Astrocyte (in vitro differentiated cells and primary cell): Measurements from ENCODE around the gene C1orf216. TPM values are rescaled to one million over a fixed set of nuclear protein-coding genes. Genes with fewer than 3 reads are reported as not detected.

Experiments
- DNase-seq: peaks from one replicate; pipeline ENCODE4 v3.0.0-alpha.2; 2010; ENCODE audit warnings: low read depth
- FAIRE-seq: peaks from 2 replicates; lab custom pipeline; 2011; peaks lifted over from hg19 to GRCh38; lab: Jason Lieb, UNC
- H2AFZ ChIP-seq: 2 replicates; pipeline ENCODE4 v1.6.0; 2012; ENCODE audit warnings: low read depth, low read length, inconsistent platforms
- H3K27ac ChIP-seq: 2 replicates; pipeline ENCODE4 v1.5.1; 2011; ENCODE audit warnings: low read depth, low read length, inconsistent platforms
- H3K27me3 ChIP-seq: 2 replicates; pipeline ENCODE4 v1.6.0; 2011; ENCODE audit warnings: low read length, inconsistent platforms; ENCODE audit not compliant: insufficient read depth
- H3K36me3 ChIP-seq: 2 replicates; pipeline ENCODE4 v1.5.1; 2011; ENCODE audit warnings: low read length, inconsistent platforms; ENCODE audit not compliant: insufficient read depth
- H3K4me1 ChIP-seq: 2 replicates; pipeline ENCODE4 v1.5.1; 2011; ENCODE audit warnings: low read length, inconsistent platforms; ENCODE audit not compliant: insufficient read depth
- H3K4me2 ChIP-seq: 2 replicates; pipeline ENCODE4 v1.6.0; 2012; ENCODE audit warnings: low read length, inconsistent platforms
- H3K4me3 ChIP-seq: 2 replicates; pipeline ENCODE4 v1.5.1; 2011; ENCODE audit warnings: low read depth, mild to moderate bottlenecking, low read length, inconsistent platforms; ENCODE audit not compliant: insufficient read depth
- H3K79me2 ChIP-seq: 2 replicates; pipeline ENCODE4 v1.6.0; 2012; ENCODE audit warnings: mild to moderate bottlenecking, low read length, inconsistent platforms; ENCODE audit not compliant: insufficient read depth
- H3K9ac ChIP-seq: 2 replicates; pipeline ENCODE4 v1.6.0; 2012; ENCODE audit warnings: mild to moderate bottlenecking, low read length, inconsistent platforms
- H3K9me3 ChIP-seq: 2 replicates; pipeline ENCODE4 v1.5.1; 2012; ENCODE audit warnings: low read depth, mild to moderate bottlenecking, low read length, inconsistent platforms; ENCODE audit not compliant: insufficient read depth
- H4K20me1 ChIP-seq: 2 replicates; pipeline ENCODE4 v1.6.0; 2012; ENCODE audit warnings: low read length, inconsistent platforms; ENCODE audit not compliant: insufficient read depth
- H3K27ac Mint-ChIP-seq: one replicate; pipeline ENCODE4 v1.8.0; 2021; ENCODE audit warnings: mild to moderate bottlenecking, mixed read lengths; ENCODE audit not compliant: unreplicated experiment
- H3K27me3 Mint-ChIP-seq: one replicate; pipeline ENCODE4 v1.8.0; 2021; ENCODE audit warnings: low read depth, mixed read lengths; ENCODE audit not compliant: unreplicated experiment
- H3K36me3 Mint-ChIP-seq: one replicate; pipeline ENCODE4 v1.8.0; 2021; ENCODE audit warnings: low read depth, mixed read lengths; ENCODE audit not compliant: unreplicated experiment
- H3K4me1 Mint-ChIP-seq: one replicate; pipeline ENCODE4 v1.8.0; 2021; ENCODE audit warnings: low read depth, mixed read lengths; ENCODE audit not compliant: unreplicated experiment
- H3K4me3 Mint-ChIP-seq: one replicate; pipeline ENCODE4 v1.8.0; 2021; ENCODE audit warnings: mild to moderate bottlenecking, moderate library complexity, mixed read lengths; ENCODE audit not compliant: unreplicated experiment
- H3K9me3 Mint-ChIP-seq: one replicate; pipeline ENCODE4 v1.8.0; 2021; ENCODE audit warnings: mild to moderate bottlenecking, mixed read lengths; ENCODE audit not compliant: unreplicated experiment
- EZH2 ChIP-seq: IDR thresholded peaks from 2 replicates; pipeline ENCODE4 v1.6.1; 2012; ENCODE audit warnings: mild to moderate bottlenecking, low read length, inconsistent platforms; ENCODE audit not compliant: insufficient read depth
- total RNA-seq: library from RNA; stranded (reverse); gene quantifications from 2 replicates; pipeline ENCODE4 v1.2.1, GENCODE V29; 2021
- TF ChIP-seq, protein P1 (sequence below): IDR thresholded peaks from 2 replicates; pipeline ENCODE4 v1.5.1; 2011; ENCODE audit warnings: low read depth, mild to moderate bottlenecking, inconsistent platforms, low read length, moderate library complexity; ENCODE audit not compliant: insufficient read depth

Gene C1orf216
- total RNA-seq, 1 donor from 2014 or later, result 12.5 TPM

DNA sequence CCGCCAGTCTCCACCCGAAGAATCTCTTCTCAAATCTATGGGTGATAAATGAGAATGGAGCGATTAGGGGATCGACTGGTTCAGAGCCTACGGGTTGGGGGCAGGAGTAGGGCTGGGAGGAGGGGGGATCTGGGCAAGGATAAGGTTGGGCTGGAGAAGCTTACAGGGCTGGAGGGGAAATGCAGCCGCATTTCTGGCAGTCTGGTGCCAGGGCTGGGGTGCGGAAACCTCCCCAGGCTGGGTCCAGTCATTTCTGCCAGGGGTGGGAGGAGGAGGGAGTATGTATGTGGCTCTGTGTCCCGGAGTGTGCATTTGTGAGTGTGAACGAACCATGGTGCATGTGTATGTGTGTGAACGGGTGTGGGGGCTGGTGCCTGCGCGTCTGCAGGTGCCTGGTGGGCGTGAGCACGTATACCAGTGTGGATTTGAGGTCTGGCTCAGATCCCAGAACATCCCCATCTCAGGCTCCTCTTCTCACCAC, 10.2 kb downstream of the C1orf216 start:
- Mint-ChIP-seq H3K4me1 (peaks cover 4% of the 10 kb centered on the region), H3K36me3 (peaks cover 6% of the 10 kb centered on the region), H3K9me3 (peaks cover 4% of the 10 kb centered on the region), H3K4me3 (peak overlapping the region; percentile 74), H3K27ac (no peak overlapping the region), H3K27me3 (peaks cover 33% of the 10 kb centered on the region)
- peak overlapping the region; percentile 21 for H3K4me3 ChIP-seq
- H3K36me3 ChIP-seq, result no peaks in the 10 kb centered on the region
- H3K4me1 ChIP-seq, result no peaks in the 10 kb centered on the region
- peak overlapping the region; percentile 85 for H3K4me2 ChIP-seq
- peaks cover 12% of the 10 kb centered on the region for H4K20me1 ChIP-seq
- H3K79me2 ChIP-seq, result no peaks in the 10 kb centered on the region
- no peak for TF ChIP-seq EZH2
- TF ChIP-seq, protein P1, sequence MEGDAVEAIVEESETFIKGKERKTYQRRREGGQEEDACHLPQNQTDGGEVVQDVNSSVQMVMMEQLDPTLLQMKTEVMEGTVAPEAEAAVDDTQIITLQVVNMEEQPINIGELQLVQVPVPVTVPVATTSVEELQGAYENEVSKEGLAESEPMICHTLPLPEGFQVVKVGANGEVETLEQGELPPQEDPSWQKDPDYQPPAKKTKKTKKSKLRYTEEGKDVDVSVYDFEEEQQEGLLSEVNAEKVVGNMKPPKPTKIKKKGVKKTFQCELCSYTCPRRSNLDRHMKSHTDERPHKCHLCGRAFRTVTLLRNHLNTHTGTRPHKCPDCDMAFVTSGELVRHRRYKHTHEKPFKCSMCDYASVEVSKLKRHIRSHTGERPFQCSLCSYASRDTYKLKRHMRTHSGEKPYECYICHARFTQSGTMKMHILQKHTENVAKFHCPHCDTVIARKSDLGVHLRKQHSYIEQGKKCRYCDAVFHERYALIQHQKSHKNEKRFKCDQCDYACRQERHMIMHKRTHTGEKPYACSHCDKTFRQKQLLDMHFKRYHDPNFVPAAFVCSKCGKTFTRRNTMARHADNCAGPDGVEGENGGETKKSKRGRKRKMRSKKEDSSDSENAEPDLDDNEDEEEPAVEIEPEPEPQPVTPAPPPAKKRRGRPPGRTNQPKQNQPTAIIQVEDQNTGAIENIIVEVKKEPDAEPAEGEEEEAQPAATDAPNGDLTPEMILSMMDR, result no peak
- peak overlapping the region; percentile 49 for H3K9ac ChIP-seq
- H3K27ac ChIP-seq, result no peak overlapping the region
- FAIRE-seq (no peak), DNase-seq (no peak)
- H2AFZ ChIP-seq, result peak overlapping the region; percentile 71
- peaks cover 16% of the 10 kb centered on the region for H3K27me3 ChIP-seq
- H3K9me3 ChIP-seq, result no peaks in the 10 kb centered on the region

DNA sequence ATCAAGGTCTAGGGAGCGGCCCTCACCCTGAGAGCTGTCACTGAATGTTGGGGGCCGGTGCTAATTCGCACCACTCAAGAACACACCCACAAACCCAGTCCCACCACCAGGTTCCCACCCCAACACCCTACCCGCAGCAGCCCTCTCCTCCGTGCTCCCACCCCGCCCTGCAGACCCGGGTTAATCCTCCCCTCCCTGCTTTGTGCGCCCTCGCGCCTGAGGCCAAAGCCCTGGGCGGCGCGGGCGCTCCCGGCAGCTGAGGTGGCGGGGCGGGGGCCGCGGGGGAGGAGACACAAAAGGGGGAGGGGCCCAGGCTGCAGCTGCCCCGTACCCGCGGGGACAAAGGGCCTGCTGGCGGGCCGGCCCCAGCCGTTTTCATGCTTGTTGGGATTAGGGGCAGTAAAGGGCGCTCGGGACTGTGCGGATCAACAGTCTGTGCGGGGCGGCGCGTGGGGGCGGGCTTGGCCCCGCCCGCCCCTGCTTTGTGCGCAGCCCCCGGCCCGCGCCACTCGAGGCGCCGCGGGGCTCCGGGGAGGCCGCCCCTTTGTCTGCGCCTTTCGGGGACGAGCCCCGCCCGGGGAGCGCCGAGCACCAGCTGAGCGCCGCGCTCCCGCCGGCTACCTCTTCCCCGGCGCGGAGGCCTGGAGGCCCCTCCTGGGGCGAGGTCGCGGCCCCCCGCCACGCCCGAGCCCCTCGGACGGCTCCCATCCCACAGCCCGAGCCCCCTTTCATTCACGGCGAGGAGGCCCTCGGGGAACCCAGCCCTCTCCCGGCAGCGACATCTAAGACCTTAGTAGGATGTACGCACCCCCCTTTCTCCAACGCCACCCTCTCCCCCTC, 10.9 kb downstream of the C1orf216 start:
- H3K79me2 ChIP-seq, result no peaks in the 10 kb centered on the region
- Mint-ChIP-seq H3K4me3 (peak overlapping the region; percentile 79), H3K27ac (no peak overlapping the region), H3K36me3 (peaks cover 6% of the 10 kb centered on the region), H3K27me3 (peaks cover 33% of the 10 kb centered on the region), H3K9me3 (peaks cover 4% of the 10 kb centered on the region), H3K4me1 (peaks cover 4% of the 10 kb centered on the region)
- no peak for FAIRE-seq
- peaks cover 7% of the 10 kb centered on the region for H4K20me1 ChIP-seq
- no peaks in the 10 kb centered on the region for H3K4me1 ChIP-seq
- H3K27me3 ChIP-seq, result peaks cover 21% of the 10 kb centered on the region
- peak overlapping the region; percentile 85 for H3K4me2 ChIP-seq
- H3K4me3 ChIP-seq, result peak overlapping the region; percentile 28
- no peaks in the 10 kb centered on the region for H3K36me3 ChIP-seq
- peak overlapping the region; percentile 49 for H3K9ac ChIP-seq
- no peak for DNase-seq
- no peak overlapping the region for H3K27ac ChIP-seq
- H3K9me3 ChIP-seq, result no peaks in the 10 kb centered on the region
- peak overlapping the region; percentile 71 for H2AFZ ChIP-seq
- TF ChIP-seq, protein P1, result no peak
- TF ChIP-seq EZH2, result peak; percentile 17
